ENCODE data around the gene RAC2. TPM values are rescaled to one million over a fixed set of nuclear protein-coding genes. Genes with fewer than 3 reads are reported as not detected.

RAC2 gene
- total and polyA plus RNA-seq, 7 donors, result 0.90 to 5.0 (median 2.3) TPM

DNA sequence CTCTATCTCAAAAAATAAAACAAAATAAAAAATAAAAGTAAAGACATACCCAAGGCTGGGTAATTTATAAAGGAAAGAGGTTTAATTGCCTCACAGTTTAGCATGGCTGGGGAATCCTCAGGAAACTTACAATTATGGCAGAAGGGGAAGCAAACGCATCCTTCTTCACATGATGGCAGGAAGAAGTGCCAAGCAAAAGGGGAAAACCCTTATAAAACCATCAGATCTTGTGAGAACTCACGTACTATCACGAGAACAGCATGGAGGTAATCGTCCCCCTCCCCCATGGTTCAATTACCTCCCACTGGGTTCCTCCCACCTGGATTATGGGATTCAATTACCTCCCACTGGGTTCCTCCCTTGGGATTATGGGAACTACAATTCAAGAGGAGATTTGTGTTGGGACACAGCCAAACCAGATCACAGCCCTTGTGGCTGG lies 23.5 kb downstream of the RAC2 start:
- no peak overlapping the region for H3K4me3 ChIP-seq
- TF ChIP-seq, protein P1, sequence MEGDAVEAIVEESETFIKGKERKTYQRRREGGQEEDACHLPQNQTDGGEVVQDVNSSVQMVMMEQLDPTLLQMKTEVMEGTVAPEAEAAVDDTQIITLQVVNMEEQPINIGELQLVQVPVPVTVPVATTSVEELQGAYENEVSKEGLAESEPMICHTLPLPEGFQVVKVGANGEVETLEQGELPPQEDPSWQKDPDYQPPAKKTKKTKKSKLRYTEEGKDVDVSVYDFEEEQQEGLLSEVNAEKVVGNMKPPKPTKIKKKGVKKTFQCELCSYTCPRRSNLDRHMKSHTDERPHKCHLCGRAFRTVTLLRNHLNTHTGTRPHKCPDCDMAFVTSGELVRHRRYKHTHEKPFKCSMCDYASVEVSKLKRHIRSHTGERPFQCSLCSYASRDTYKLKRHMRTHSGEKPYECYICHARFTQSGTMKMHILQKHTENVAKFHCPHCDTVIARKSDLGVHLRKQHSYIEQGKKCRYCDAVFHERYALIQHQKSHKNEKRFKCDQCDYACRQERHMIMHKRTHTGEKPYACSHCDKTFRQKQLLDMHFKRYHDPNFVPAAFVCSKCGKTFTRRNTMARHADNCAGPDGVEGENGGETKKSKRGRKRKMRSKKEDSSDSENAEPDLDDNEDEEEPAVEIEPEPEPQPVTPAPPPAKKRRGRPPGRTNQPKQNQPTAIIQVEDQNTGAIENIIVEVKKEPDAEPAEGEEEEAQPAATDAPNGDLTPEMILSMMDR (IDR thresholded peaks at IDR 0.05), result no peak
- 43 to 60% (median 44%) methylated on average over 4 of the region's 4 CpGs for WGBS, 3 donors
- H3K27me3 ChIP-seq (ENCODE audit: insufficient read depth in 3 of 3, low read length in 2 of 3), result peaks cover 0 to 28% (median 8%) of the 10 kb centered on the region in 3 donors
- intact Hi-C loops (cut with DNase I), result no loop called here
- H3K4me1 ChIP-seq, result no peaks in the 10 kb centered on the region
- H3K9me3 ChIP-seq, result no peaks in the 10 kb centered on the region
- ATAC-seq (no peak), DNase-seq (no peak)
- H3K36me3 ChIP-seq (ENCODE audit: insufficient read depth in 1 of 2, low read depth in 1 of 2), result no peaks in the 10 kb centered on the region
- H3K27ac ChIP-seq, result no peak overlapping the region

DNA sequence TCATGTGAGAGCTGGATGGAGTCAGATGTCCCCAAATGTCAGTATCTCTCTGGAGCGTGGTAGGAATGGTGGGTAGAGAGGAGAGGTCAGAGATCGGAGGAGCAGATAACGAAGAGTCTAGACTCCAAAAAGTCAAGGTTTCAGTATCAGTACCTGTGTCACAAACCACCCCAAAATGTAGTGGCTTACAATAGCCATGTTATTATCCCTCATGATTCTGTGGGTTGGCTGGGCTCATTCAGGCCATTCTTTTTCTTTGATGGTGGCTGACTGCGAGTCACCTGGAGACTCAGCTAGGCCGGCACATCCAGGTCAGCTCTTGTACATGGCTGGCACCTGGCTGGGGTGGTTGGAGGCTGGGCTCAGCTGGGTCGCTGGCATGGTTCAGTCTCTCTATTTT lies 24.5 kb downstream of the RAC2 start:
- TF ChIP-seq, protein P1 (IDR thresholded peaks at IDR 0.05), result no peak
- no peak overlapping the region for H3K27ac ChIP-seq
- no peaks in the 10 kb centered on the region for H3K36me3 ChIP-seq (ENCODE audit: insufficient read depth in 1 of 2, low read depth in 1 of 2)
- DNase-seq (no peak), ATAC-seq (no peak)
- peaks cover 0 to 32% (median 8%) of the 10 kb centered on the region in 3 donors for H3K27me3 ChIP-seq (ENCODE audit: insufficient read depth in 3 of 3, low read length in 2 of 3)
- 81 to 89% (median 84%) methylated on average over 6 of the region's 6 CpGs for WGBS, 3 donors
- intact Hi-C loops (cut with DNase I), result no loop called here
- H3K9me3 ChIP-seq, result no peaks in the 10 kb centered on the region
- no peaks in the 10 kb centered on the region for H3K4me1 ChIP-seq
- no peak overlapping the region for H3K4me3 ChIP-seq

DNA sequence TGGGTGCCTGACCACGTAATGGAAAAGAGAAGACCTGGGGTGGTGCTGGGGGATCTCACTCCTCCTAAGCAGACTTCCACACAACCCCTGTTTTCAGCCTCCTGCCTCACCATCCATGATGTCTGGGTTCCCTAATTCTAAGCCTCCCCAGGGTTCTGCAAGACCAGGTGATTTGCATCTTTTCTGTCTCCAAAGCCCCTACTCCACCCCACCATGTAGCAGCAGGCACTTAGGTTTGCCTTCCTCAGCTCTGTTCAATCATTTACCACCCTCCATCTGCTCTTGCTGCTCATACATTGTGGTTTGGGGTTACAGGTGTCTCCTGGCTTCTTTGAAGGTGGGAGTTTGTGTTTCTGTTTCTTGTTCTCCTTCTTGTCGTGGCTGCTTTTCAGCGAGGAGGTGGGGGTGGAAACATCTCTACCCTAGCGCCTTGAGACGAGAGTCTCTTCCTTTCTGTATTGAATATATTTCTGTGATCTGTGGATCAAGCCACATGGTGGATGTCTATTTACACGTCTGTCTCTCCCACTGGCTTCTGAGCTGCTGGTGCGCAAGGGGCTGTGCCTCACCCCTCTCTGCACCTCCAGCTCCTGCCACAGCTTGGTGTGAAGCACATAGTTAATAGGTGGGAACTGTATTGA lies 25.2 kb downstream of the RAC2 start:
- Histone ChIP-seq H3K4me3 (no peak overlapping the region), H3K27me3 (ENCODE audit: insufficient read depth in 3 of 3, low read length in 2 of 3) (peaks cover 0 to 26% (median 8%) of the 10 kb centered on the region in 3 donors), H3K4me1 (no peaks in the 10 kb centered on the region), H3K27ac (no peak overlapping the region), H3K36me3 (ENCODE audit: insufficient read depth in 1 of 2, low read depth in 1 of 2) (no peaks in the 10 kb centered on the region), H3K9me3 (no peaks in the 10 kb centered on the region)
- no peak for DNase-seq
- intact Hi-C loops (cut with DNase I), result no loop called here
- WGBS, 3 donors, result 46 to 56% (median 49%) methylated on average over 7 of the region's 7 CpGs
- ATAC-seq, result no peak
- TF ChIP-seq, protein P1 (IDR thresholded peaks at IDR 0.05), result no peak

DNA sequence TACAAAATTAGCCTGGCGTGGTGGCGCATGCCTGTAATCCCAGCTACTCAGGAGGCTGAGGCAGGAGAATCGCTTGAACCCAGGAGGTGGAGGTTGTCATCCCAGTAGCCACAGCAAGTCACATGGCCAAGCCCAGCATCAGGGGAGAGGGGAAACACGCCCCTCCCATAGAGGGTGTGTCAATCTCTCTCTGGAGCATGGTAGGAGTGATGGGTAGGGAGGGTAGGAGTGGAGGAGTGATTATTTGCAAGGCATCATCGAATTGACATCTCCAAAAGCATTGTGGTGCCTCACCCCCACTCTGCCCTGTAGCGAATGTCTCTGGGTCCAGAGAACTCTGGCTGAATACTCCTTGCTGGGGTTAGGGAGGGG lies 25.7 kb downstream of the RAC2 start:
- Histone ChIP-seq H3K36me3 (ENCODE audit: insufficient read depth in 1 of 2, low read depth in 1 of 2) (no peaks in the 10 kb centered on the region), H3K4me1 (no peaks in the 10 kb centered on the region), H3K27ac (no peak overlapping the region), H3K4me3 (no peak overlapping the region), H3K27me3 (ENCODE audit: insufficient read depth in 3 of 3, low read length in 2 of 3) (peaks cover 0 to 28% (median 10%) of the 10 kb centered on the region in 3 donors), H3K9me3 (no peaks in the 10 kb centered on the region)
- intact Hi-C loops (cut with DNase I), result no loop called here
- ATAC-seq (no peak), DNase-seq (no peak)
- TF ChIP-seq, protein P1 (IDR thresholded peaks at IDR 0.05), result no peak
- 75 to 78% (median 77%) methylated on average over 6 of the region's 6 CpGs for whole genome bisulfite sequencing, 3 donors

DNA sequence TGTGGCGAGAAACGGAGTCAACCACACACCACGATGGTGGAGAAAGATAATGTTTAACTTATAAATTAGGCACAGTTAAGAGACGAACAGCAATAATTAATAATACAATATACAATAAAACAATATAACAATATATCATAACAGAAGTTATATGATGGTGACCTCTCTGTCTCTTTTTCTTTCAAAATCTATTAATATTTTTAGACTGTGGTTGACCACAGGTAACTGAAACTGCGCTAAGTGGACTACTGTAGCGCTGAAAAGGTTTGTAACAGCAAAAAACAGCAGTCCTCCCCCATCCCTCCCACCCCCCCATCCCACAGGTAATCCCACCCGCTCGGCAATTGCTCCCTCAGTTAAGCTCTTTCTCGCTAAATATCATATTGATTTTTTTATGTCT lies 28.2 kb downstream of the RAC2 start:
- H3K27ac ChIP-seq, result no peak overlapping the region
- intact Hi-C loops (cut with DNase I), result no loop called here
- ATAC-seq, result no peak
- H3K4me3 ChIP-seq, result no peak overlapping the region
- peaks cover 0 to 38% (median 4%) of the 10 kb centered on the region in 3 donors for H3K27me3 ChIP-seq (ENCODE audit: insufficient read depth in 3 of 3, low read length in 2 of 3)
- H3K36me3 ChIP-seq (ENCODE audit: insufficient read depth in 1 of 2, low read depth in 1 of 2), result no peaks in the 10 kb centered on the region
- no peaks in the 10 kb centered on the region for H3K9me3 ChIP-seq
- H3K4me1 ChIP-seq, result no peaks in the 10 kb centered on the region
- TF ChIP-seq, protein P1 (IDR thresholded peaks at IDR 0.05), result no peak
- WGBS, 3 donors, result 75 to 91% (median 86%) methylated on average over 9 of the region's 9 CpGs
- DNase-seq, result no peak
